H9 (cell line): ENCODE data around the gene F12. TPM values are rescaled to one million over a fixed set of nuclear protein-coding genes. Genes with fewer than 3 reads are reported as not detected.

ENCODE experiments used
- DNase-seq: peaks from one replicate; pipeline ENCODE4 v3.0.0-alpha.2; 2017
- H2AFZ ChIP-seq: one replicate; pipeline ENCODE4 v1.6.1; 2013; ENCODE audit warnings: mild to moderate bottlenecking, low read length, control low read depth, moderate library complexity
- H2AK5ac ChIP-seq: 2 replicates; pipeline ENCODE4 v1.6.1; 2013; ENCODE audit warnings: low read length, control low read depth, mixed read lengths; ENCODE audit not compliant: insufficient read length
- H2BK120ac ChIP-seq: one replicate; pipeline ENCODE4 v1.6.1; 2013; ENCODE audit warnings: low read depth, mild to moderate bottlenecking, low read length, control low read depth, inconsistent platforms; ENCODE audit not compliant: poor library complexity, severe bottlenecking
- H2BK12ac ChIP-seq: 2 replicates; pipeline ENCODE4 v1.6.1; 2013; ENCODE audit warnings: low read length, control low read depth, mixed read lengths, low read depth; ENCODE audit not compliant: insufficient read length
- H2BK15ac ChIP-seq: 2 replicates; pipeline ENCODE4 v1.6.1; 2013; ENCODE audit warnings: low read depth, low read length, control low read depth
- H2BK20ac ChIP-seq: one replicate; pipeline ENCODE4 v1.6.1; 2013; ENCODE audit warnings: low read depth, mild to moderate bottlenecking, low read length, control low read depth, inconsistent platforms; ENCODE audit not compliant: poor library complexity, severe bottlenecking
- H2BK5ac ChIP-seq: 2 replicates; pipeline ENCODE4 v1.6.1; 2013; ENCODE audit warnings: low read length, control low read depth, mixed read lengths; ENCODE audit not compliant: insufficient read length
- H3K14ac ChIP-seq: 2 replicates; pipeline ENCODE4 v1.6.1; 2013; ENCODE audit warnings: low read length, control low read depth; ENCODE audit not compliant: insufficient read depth
- H3K18ac ChIP-seq: 2 replicates; pipeline ENCODE4 v1.6.1; 2013; ENCODE audit warnings: low read depth, mild to moderate bottlenecking, mixed read lengths, low read length, control low read depth; ENCODE audit not compliant: insufficient read length
- H3K23ac ChIP-seq: 2 replicates; pipeline ENCODE4 v1.6.1; 2013; ENCODE audit warnings: low read length, control low read depth, mixed read lengths, low read depth; ENCODE audit not compliant: insufficient read length
- H3K23me2 ChIP-seq: 2 replicates; pipeline ENCODE4 v1.6.1; 2013; ENCODE audit warnings: low read depth, mild to moderate bottlenecking, mixed read lengths, low read length, control low read depth; ENCODE audit not compliant: insufficient read length, poor library complexity, severe bottlenecking
- H3K27ac ChIP-seq: 2 replicates; pipeline ENCODE4 v1.5.1; 2013; ENCODE audit warnings: low read length, control low read depth, mixed read lengths, low read depth; ENCODE audit not compliant: insufficient read length
- H3K27me3 ChIP-seq: 2 replicates; pipeline ENCODE4 v1.6.1; 2013; ENCODE audit warnings: low read length, control low read depth, inconsistent platforms; ENCODE audit not compliant: insufficient read depth
- H3K4ac ChIP-seq: 2 replicates; pipeline ENCODE4 v1.6.1; 2013; ENCODE audit warnings: low read depth, mild to moderate bottlenecking, control low read depth, inconsistent platforms, low read length, moderate library complexity
- H3K4me1 ChIP-seq: 2 replicates; pipeline ENCODE4 v1.6.1; 2013; ENCODE audit warnings: low read length, control low read depth, inconsistent platforms; ENCODE audit not compliant: insufficient read depth
- H3K4me2 ChIP-seq: 2 replicates; pipeline ENCODE4 v1.6.1; 2013; ENCODE audit warnings: low read length, control low read depth, mixed read lengths; ENCODE audit not compliant: insufficient read length, insufficient read depth
- H3K56ac ChIP-seq: 2 replicates; pipeline ENCODE4 v1.6.1; 2013; ENCODE audit warnings: low read depth, mild to moderate bottlenecking, mixed read lengths, low read length, control low read depth; ENCODE audit not compliant: insufficient read length
- H3K79me1 ChIP-seq: 2 replicates; pipeline ENCODE4 v1.6.1; 2013; ENCODE audit warnings: low read depth, mild to moderate bottlenecking, moderate library complexity, low read length, control low read depth, inconsistent platforms; ENCODE audit not compliant: insufficient read depth, poor library complexity, severe bottlenecking
- H3K79me2 ChIP-seq: 2 replicates; pipeline ENCODE4 v1.6.1; 2013; ENCODE audit warnings: low read length, control low read depth, inconsistent platforms; ENCODE audit not compliant: insufficient read depth
- H3K9ac ChIP-seq: 2 replicates; pipeline ENCODE4 v1.6.1; 2013; ENCODE audit warnings: low read length, control low read depth, mixed read lengths; ENCODE audit not compliant: insufficient read length; ENCODE audit errors: extremely low read depth
- H3K9me3 ChIP-seq: one replicate; pipeline ENCODE4 v1.6.1; 2013; ENCODE audit warnings: low read depth, low read length, inconsistent platforms; ENCODE audit not compliant: control insufficient read depth
- H3T11ph ChIP-seq: one replicate; pipeline ENCODE4 v1.6.1; 2013; ENCODE audit warnings: mild to moderate bottlenecking, low read length, control low read depth, inconsistent platforms
- H4K20me1 ChIP-seq: one replicate; pipeline ENCODE4 v1.6.1; 2013; ENCODE audit not compliant: control insufficient read depth, insufficient read length, insufficient read depth
- H4K5ac ChIP-seq: 2 replicates; pipeline ENCODE4 v1.6.1; 2013; ENCODE audit warnings: low read depth, mild to moderate bottlenecking, mixed read lengths, low read length, control low read depth; ENCODE audit not compliant: insufficient read length
- H4K8ac ChIP-seq: replicated peaks from 2 replicates; pipeline ENCODE4 v1.6.1; 2013; ENCODE audit warnings: low read length, control low read depth, mixed read lengths, low read depth; ENCODE audit not compliant: insufficient read length
- H4K91ac ChIP-seq: 2 replicates; pipeline ENCODE4 v1.6.1; 2013; ENCODE audit warnings: low read depth, mild to moderate bottlenecking, moderate library complexity, mixed read lengths, low read length, control low read depth; ENCODE audit not compliant: insufficient read length
- H3K27ac Mint-ChIP-seq, 3 experiments: 2 replicates in 2 of 3; 3 replicates in 1 of 3; pipeline ENCODE4 v1.8.0; 2020 to 2021; ENCODE audit warnings: mixed read lengths in 3 of 3, mild to moderate bottlenecking in 1 of 3, moderate library complexity in 1 of 3
- H3K27me3 Mint-ChIP-seq: 2 replicates; pipeline ENCODE4 v1.8.0; 2021; ENCODE audit warnings: low read depth, mild to moderate bottlenecking, moderate library complexity, mixed read lengths
- H3K36me3 Mint-ChIP-seq, 3 experiments: 2 replicates in 2 of 3; 3 replicates in 1 of 3; pipeline ENCODE4 v1.8.0; 2020 to 2021; ENCODE audit warnings: low read depth in 3 of 3, mixed read lengths in 3 of 3; ENCODE audit not compliant: insufficient read depth in 1 of 3
- H3K4me1 Mint-ChIP-seq, 2 experiments: 2 replicates each; pipeline ENCODE4 v1.8.0; 2020; ENCODE audit warnings: mixed read lengths in 2 of 2
- H3K4me3 Mint-ChIP-seq, 2 experiments: 2 replicates in 1 of 2; 3 replicates in 1 of 2; pipeline ENCODE4 v1.8.0; 2020 to 2021; ENCODE audit warnings: mild to moderate bottlenecking in 2 of 2, mixed read lengths in 2 of 2, moderate library complexity in 1 of 2
- H3K9me3 Mint-ChIP-seq, 2 experiments: 2 replicates in 1 of 2; 3 replicates in 1 of 2; pipeline ENCODE4 v1.8.0; 2020; ENCODE audit warnings: mild to moderate bottlenecking in 2 of 2, mixed read lengths in 2 of 2, moderate library complexity in 1 of 2
- WGBS: extraction: QIAGEN DNeasy Blood & Tissue Kit; methylation state at CpG from one replicate; pipeline ENCODE4 v1.1.7; 2013; ENCODE audit warnings: missing lambda C conversion rate, low lambda C conversion rate, mixed read lengths; ENCODE audit not compliant: insufficient read length; ENCODE audit errors: extremely low coverage; 5-methylcytosine and 5-hydroxymethylcytosine counted together
- total RNA-seq: library from RNA; stranded (reverse); gene quantifications from 2 replicates; pipeline ENCODE4 v1.2.1, GENCODE V29; 2021
- TF ChIP-seq, protein P1 (sequence below): fragments of 200-600 bp; sonication (generic); conservative IDR thresholded peaks from 3 replicates; pipeline ENCODE4 v1.8.0; 2021; ENCODE audit warnings: antibody characterized with exemption, mild to moderate bottlenecking

Gene F12
- total RNA-seq, 1 experiment from 2014 or later = 3.5 TPM

DNA sequence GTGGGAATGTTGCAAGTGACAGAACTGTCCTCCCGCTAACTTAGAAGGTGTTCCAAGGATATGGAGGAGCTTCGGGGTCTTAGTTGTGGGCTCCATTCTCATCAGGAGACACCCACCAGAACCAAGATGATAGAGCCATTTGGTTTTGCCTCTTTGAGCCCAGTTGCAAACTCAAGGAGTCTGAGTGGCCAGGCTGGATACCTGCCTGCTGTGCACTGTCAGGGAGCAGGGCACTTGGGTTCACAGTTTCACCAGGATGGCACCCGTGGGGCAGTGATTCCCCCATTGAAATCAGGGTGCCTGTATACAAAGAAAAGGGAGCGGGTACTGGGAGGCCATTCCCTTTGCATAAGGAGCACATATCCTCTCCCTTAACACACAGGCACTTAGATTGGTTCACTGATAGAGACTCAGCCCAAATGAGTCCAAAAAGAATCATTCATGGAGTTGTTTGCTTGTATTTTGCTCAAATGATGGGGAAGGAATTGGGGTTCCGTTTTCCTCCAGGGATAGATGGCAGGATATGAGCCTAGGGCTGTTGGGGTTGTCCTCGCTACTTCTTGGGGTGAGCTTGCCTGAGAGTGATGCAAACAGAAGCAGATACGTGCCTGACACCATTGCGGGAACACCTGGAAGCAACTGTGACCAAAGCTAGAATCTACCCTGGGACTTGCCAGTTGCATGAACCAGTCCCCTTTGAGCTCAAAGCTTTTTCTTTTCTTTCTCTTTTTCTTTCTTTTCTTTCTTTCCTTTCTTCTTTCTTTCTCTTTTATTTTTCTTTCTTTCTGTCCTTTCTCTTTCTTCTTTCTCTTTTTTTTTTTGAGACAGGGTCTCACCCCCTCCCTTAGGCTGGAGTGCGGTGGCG lies 35.9 kb upstream of the F12 start:
- no peak overlapping the region for H3K56ac ChIP-seq
- no peaks in the 10 kb centered on the region; the same call in 1 of the 2 replicates for H3K27me3 ChIP-seq
- Mint-ChIP-seq H3K4me3 (peak overlapping the region; percentile 59 to 79), H3K9me3 (no peaks in the 10 kb centered on the region), H3K36me3 (peaks cover 3 to 14% (median 8%) of the 10 kb centered on the region in 3 experiments), H3K4me1 (peaks cover 43 to 46% of the 10 kb centered on the region in 2 experiments), H3K27me3 (peaks cover 25% of the 10 kb centered on the region), H3K27ac (peak overlapping the region in 1 of 3 experiments; percentile 36; a peak in 1 of 7 replicates)
- H2BK20ac ChIP-seq = no peak overlapping the region
- H4K20me1 ChIP-seq = no peaks in the 10 kb centered on the region
- H3T11ph ChIP-seq = no peak overlapping the region
- no peak overlapping the region for H2BK15ac ChIP-seq
- peaks cover 7% of the 10 kb centered on the region for H3K23me2 ChIP-seq
- no peak overlapping the region for H4K5ac ChIP-seq
- no peak overlapping the region for H3K4me2 ChIP-seq
- no peaks in the 10 kb centered on the region for H3K79me2 ChIP-seq
- no peaks in the 10 kb centered on the region for H3K79me1 ChIP-seq
- H3K9ac ChIP-seq = no peak overlapping the region
- no peak overlapping the region for H3K23ac ChIP-seq
- H3K27ac ChIP-seq = no peak overlapping the region
- no peak overlapping the region for H2BK5ac ChIP-seq
- no peak overlapping the region for H3K14ac ChIP-seq
- H3K4ac ChIP-seq = no peak overlapping the region
- no peak overlapping the region for H4K8ac ChIP-seq
- H3K18ac ChIP-seq = no peak overlapping the region
- no peak overlapping the region for H2BK120ac ChIP-seq
- no peak overlapping the region for H4K91ac ChIP-seq
- no peaks in the 10 kb centered on the region for H3K9me3 ChIP-seq
- WGBS = no CpG with 5 or more reads among the region's 10 CpGs
- H3K4me1 ChIP-seq = no peaks in the 10 kb centered on the region; the same call in 1 of the 2 replicates
- TF ChIP-seq, protein P1, sequence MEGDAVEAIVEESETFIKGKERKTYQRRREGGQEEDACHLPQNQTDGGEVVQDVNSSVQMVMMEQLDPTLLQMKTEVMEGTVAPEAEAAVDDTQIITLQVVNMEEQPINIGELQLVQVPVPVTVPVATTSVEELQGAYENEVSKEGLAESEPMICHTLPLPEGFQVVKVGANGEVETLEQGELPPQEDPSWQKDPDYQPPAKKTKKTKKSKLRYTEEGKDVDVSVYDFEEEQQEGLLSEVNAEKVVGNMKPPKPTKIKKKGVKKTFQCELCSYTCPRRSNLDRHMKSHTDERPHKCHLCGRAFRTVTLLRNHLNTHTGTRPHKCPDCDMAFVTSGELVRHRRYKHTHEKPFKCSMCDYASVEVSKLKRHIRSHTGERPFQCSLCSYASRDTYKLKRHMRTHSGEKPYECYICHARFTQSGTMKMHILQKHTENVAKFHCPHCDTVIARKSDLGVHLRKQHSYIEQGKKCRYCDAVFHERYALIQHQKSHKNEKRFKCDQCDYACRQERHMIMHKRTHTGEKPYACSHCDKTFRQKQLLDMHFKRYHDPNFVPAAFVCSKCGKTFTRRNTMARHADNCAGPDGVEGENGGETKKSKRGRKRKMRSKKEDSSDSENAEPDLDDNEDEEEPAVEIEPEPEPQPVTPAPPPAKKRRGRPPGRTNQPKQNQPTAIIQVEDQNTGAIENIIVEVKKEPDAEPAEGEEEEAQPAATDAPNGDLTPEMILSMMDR = no peak
- H2AFZ ChIP-seq = no peak overlapping the region
- DNase-seq = no peak
- no peak overlapping the region for H2AK5ac ChIP-seq
- H2BK12ac ChIP-seq = no peak overlapping the region
